Activated naive CD4-positive, alpha-beta T cell treated with anti-CD3 and anti-CD28 coated beads, Interleukin-2, amount 50 U/mL, for 16 hours (primary cell): ENCODE measurements around the gene B3GALT6.

ENCODE experiments used
- DNase-seq: peaks from one replicate; pipeline ENCODE4 v3.0.0-alpha.2; 2020

Gene B3GALT6

DNA sequence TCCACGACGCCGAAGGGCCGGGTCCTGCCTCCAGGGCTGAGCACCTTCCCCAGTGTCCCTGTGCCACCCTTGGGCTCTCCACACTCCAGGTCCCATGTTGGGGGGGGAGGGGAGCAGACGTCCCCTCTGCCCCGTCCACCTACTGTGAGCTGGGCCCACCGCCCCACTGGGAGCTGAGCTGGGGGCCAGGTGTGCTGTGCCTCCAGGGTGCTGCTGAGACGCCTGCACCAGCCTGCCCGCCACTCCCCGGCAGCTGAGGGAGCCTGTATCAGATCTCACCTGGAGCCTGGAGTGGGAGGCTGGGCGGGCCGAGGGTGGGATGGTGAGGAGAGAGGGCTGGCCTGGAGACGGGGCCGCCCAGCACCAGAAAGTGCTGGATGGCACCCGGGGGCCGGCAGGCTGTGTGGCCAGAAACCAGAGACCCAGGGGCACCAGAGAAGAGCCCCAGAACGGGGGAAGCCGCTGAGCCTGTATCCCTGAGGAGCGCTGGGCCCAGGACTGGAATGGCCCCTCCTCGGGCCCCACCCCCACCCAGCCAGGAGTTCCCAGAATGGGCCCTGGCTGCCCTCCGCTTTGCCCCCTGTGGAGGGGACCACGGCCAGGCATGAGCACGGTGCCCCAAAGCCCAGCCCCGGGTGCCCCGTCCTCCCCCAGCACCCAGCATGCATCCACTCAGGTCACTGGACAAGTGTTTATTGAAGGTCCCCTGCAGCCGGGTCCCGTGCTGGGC, 29.0 kb upstream of the B3GALT6 start:
- no peak for DNase-seq

DNA sequence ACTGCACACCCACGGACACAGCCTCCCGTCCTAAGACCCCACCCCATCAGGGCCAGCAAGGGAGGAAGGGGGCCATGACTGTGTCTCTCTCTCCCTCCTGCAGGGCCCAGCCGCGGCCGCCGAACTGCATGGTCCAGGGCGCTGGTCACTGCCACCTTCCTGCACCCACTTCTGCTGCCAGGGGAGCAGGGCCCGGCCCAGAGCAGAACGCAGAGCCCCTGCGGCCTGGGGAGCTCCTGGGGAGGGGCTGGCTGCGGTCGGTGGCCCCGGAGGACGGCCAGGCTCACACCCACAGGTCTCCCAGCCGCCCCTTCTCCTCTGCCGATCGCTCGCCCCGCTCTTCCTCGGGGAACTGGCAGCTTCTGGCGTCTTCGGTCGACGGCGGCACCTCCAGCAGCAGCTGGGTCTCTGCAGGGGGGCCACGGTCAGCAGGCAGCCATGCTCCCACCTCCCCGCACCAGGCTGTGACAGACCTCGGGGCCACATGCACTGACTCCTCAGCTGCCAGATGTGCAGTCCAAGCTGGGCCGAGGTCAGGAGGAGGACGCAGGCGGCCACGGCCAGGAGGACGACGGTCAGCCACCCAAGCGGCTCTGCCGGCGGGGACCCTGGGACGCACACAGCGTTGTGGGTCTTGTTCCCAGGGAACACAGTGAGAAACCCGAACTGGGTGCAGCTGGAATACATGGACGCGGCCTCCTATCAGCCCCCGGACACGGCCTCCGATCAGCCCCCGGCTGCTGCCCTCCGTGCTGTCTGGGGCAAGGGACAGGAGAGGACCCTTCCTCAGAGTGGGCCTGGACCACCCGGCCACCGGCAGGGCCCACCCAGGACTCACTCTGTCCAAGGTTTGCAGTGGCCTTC, 28.2 kb upstream of the B3GALT6 start:
- DNase-seq, result no peak

DNA sequence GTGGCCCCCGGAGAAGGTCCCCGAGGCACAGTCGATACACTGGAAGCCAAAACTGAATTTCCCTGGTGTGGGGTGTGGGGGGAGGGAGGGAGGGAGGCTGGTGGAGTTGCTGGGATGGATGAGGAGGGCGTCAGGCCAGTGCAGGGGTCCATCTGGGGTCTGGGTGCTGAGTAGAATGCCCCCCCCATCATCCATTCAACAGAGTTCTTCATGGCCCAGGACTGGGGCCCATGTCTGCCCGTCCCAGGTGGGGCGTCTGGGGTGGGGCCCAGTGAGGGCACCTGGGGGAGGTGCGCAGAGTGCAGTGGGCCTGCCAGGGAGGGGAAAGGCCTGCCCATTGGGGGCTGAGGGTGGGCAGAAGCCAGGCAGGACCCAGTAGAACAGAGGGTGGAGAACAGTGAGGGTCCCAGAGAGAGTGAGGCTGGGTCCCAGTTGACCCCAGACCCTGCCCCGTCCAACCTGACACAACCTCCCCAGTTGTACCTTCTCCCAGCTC, 27.6 kb upstream of the B3GALT6 start:
- no peak for DNase-seq

DNA sequence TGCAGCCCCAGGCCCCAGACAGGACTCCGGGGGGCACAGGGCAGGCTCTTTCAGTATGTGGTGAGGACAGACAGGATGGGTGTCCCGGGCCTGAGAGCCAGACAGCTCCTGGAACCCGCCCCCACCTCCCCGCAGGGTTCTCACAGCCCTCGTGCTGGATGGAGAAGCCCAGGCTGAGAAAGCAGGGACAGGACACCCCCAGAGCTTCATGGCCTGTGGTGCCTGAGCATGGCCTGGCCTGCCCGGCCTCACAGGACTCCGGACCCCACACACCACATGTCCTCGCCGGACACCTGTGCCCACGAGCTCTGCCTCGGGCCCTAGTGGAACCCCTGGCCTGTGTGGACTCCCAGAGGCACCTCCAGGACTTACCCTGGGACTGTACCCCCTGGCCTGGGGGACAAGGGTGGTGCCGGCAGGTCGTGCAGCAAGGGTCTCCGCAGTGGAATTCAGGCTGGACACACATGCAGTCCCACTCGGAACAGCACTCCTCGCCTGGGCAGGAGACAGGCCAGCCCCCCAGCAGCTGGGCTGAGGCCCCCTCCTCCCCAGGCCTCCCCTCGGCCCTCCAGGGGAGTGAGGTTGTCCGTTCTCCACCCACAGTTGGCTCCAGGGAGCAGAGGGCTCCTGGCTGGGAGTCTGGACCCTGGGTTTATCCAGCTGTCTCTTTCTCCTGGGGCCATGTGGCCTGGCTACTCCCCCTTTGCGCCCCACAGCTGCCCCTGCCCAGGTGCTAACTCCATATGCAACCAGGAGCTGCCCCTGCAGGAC, 26.9 kb upstream of the B3GALT6 start:
- DNase-seq, result no peak

DNA sequence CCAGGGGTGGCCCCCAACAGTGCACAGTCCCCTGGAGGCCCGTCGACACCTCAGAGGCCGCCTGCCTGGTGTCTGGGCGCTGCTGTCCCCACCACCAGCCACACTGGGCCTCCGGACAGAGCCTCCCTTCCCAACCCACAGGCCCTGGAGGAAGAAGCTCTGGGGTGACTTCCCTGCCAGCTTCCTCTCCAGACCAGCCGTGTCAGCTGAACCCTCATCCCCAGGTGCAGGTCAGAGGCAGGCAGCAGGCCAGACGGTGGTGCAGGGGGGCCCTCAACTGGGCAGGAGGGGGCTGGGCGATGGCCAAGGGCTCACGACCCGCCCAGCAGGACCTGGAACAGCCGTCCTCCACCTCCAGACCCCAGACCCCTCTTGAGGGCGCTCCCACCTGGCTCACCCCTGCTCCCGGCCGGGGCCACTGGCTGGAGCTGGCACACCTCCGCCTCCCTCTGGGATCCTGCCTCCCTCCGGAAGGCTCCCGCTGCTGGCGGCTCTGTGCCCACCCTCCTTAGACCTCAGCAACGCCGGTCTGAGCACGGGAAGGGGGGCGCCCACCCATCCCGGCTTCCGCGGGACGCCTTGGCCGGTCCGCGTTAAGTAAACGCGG, 26.2 kb upstream of the B3GALT6 start:
- no peak for DNase-seq

DNA sequence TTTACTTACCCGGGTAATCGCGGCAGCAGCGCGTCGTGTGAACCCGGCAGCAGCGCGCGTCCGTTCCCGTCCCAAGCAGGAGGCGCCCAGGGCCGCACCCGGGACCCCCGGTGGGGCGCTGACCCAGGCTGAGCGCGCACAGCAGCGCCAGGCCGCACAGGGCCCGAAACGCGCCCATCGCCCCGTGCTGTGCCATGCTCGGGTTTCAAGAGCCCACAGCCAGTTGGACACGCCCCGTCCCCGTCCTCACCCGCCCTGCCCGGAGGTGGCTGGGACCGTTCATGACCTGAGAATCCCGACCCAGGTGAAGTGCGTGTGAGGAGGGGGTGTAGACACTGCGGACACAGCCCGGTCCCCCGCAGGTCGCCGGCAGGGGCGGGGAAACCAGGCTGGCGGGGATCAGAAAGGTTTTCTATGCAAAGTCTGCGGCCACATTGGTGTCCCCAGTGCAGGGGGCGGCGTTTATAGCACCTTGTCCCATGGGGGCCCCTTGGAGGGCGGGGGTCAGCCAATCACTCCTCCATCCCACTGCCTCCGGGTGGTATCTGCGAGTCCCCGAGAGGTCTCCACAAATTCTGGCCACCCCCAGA, 25.6 kb upstream of the B3GALT6 start, which contains the start of gene TNFRSF18:
TSS of gene TNFRSF18 (minus strand) at position 217 of the 590 bp plus-strand sequence. CDS start at position 196, 21 bp downstream.
- DNase-seq, result peak; percentile 44

DNA sequence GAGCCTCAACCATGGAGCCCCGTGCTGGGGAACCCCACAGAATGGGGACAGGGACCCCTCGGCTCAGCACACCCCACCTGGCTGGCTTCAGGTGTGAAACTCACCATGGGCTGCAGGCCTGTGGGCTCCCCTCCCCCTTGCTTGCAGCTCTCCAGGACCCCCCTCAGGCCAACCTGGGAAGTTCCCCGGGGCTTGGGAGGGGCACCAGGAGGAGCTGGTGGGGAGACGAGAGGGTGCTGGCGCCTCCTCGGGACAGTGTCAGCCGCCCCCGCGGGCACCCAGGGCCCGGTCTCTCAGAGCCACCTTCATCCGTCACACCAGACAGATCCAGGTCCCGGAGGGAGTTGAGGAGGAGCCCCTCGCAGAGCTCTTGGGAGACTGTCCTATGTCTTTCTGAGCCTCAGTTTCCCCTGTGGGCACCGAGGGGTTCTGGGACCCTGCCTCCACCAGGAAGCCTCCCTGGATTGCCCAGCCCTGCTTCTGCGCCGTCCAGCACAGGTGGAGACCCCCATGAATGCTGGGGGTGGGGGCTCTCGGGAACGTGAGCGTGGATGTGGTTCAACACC, 25.0 kb upstream of the B3GALT6 start:
- DNase-seq, result no peak

DNA sequence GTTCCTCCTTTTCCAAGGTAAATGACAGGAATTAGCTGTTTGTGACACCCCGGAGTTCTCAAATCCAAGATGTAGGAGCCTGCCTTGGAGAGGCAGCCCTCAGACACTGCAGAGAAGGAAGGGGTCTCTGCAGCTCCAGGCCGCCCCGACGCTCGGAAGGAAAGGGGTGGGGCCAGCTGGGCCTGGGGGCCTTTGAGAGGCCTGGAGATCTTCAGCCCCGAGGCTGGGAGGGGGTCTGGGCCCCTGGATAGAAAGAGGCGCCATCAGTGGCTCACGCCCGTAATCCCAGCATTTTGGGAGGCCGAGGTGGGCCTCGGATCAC, 24.5 kb upstream of the B3GALT6 start:
- no peak for DNase-seq

DNA sequence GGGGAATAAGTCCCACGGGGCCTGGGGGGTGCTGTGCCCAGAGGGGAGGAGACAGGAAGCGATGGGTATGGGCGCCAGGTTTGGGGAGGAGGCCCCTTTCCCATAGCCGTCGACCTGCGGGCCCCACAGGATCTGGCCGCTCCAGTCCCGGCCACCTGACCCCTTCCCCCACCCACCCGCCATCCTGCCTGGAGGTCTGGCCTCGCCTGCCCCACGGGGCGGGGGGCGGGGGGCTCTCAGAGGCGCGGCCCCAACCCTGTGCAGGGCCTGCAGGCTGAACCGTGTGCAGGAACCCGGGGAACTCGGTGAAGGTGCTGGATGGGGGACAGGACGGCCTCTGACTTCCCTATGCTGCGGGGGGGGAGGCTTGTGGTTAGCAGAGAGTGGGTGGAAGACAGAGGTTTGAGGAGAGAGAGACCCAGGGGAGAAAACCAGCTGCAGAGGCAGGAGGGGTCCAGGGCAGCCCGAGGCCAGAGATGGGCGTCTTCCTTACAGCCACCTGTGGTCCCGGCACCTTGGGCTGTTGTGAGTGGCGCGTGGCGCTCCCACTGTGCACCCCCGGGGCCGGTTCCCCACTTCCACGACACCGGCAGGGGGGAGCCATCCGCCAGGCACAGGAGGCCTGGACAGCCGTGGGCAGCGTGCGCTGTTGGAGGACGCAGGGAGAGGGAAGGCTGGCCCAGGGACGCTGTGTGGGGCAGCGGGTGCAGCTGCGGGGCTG, 23.2 kb upstream of the B3GALT6 start:
- no peak for DNase-seq

DNA sequence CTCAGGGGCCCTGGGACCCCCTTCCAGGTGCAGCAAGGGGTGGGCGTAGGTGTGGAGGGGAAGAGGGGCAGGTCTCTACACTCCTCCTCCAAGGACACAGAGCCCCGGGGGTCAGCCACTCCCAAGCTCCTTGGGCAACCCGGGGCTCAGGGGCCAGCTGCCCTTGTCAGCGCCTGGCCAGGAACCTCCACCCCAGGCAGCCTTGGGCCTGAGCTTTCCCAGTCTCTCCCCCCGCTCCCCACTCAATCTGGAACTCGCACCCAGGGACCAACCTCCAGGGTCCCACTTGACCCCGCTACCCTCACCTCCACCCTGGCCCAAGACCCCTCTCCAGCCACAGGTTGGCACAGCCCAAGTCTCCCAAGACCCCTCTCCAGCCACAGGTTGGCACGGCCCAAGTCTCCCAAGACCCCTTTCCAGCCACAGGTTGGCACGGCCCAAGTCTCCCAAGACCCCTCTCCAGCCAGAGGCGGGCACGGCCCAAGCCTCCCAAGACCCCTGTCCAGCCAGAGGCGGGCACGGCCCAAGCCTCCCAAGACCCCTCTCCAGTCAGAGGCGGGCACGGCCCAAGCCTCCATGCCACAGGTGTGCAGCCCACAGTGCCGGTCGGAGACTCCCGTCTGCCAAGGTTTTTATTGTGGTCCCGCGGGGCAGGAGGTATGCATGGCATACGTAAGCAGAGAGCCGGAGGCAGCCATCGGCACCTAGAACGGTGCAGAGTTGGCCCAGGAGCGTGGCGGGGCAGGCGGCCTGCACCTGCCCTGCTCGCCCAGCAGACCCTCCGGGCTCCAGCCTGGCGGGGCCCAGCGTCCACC, 21.1 kb upstream of the B3GALT6 start:
- peak; percentile 11 for DNase-seq

DNA sequence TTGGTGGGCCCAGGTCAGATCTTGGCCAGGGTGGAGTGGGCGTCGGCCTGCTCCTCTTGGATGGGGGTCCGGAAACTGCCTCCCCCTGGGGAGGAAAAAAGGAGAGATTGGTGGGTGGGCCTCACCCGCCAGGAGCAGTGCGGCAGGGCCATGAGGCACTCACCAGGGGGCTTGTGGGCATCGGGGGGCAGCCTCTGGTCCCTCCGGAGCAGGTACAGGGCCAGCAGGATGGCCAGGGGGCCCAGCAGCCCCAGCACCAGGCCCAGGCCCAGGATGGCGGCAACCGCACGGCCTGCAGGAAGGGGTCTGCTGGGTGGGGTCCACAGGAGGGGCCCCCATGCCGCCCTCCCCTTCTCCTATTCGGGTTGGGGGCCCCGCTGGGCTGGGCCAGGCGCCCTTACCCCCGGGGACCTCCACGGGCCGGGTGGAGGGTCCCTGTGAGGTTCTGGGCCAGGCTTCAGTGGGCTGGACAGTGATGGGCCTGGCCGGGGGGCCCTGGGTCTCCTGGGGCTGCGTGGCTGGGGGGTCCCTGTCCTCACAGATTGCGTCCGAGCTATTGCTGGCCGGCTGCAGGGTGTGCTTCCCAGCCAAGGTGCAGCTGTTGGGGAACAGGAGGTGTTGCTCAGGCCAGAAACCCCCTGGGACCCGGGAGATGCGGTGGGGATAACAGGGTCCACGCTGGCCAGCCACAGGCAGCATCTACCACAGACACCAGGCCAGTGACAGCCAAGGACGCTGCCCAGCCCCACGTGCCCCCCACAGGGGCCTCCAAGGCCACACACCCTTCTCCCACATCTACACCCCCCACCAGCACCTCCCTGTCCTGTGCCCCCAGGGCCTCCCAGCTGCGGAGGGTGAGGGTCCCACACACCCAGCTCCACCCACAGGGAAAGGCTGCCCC, 20.2 kb upstream of the B3GALT6 start:
- no peak for DNase-seq

DNA sequence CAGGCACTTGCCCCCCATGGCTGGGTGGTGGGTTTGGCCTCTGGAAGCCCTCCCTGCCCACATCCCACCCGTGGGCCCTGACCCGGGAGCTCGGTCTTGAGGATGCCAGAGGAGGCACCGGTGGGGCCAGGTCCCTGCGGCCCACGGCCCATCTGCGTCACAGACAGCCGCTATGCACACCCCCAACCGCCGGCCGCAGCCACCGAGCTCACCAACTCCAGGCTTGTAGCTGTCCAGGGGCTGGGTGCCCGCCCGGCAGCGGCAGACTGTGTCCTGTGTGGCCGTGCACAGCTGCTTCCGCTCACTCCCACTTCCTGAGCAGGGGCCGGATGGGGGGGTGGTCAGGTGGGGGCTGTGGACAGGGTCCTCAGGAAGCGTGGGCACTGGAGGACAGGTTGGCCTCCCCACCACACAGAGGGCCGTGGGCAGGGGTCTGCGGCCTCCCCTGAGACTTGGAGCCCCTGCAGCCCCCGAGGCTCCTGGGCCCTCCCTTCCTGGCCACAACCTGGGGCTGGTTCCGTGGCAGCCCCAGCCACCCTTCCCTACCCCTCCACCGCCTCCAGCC, 19.2 kb upstream of the B3GALT6 start:
- peak; percentile 32 for DNase-seq

DNA sequence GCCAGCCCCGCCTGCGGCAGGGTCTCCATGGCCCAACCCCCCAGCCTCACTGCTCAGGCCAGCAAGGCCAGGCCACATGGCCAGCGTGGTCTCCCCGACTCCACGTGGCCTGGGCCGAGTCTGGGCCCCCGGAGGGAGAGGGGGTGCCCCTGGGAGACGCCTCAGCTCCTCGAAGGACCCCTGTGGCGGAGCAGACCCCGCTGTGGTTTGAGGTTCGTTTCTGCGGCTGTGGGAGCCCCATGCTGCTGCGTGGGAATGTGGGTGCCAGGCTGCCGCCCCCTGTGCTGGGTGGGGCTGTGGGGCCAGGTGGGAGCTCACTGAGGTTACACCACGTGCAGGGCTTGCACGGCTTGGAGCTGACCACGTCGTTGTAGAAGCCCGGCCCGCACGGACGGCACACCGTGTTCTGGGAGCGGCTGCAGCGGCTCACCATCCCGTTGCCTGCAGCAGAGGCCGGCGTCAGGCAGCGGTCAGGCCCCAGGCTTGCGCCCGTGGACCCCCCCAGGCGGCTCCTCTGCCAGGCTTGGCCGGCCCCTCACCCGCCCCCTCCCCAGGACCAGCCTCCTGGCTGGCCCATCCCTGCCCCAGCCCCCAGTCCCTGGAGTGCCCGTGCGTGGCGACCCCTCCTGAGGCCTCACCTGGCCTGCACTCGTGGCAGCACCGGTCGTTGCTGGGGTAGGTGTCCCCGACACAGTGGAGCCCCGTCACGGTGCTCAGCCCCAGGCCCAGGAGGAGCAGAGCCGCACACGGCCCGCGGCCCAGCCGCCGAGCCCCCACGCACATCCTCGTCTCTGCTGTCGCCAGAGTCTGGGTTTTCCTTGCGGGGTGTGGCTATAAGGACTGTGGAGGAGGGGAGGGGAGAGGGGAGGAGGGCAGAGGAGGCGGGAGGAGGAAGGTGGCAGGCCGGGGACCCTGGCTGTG, 18.4 kb upstream of the B3GALT6 start, which contains the start of gene TNFRSF4:
TSS of gene TNFRSF4 (minus strand) at position 809 of the 921 bp plus-strand sequence. CDS start at position 783, 26 bp downstream.
- peak; percentile 50 for DNase-seq

DNA sequence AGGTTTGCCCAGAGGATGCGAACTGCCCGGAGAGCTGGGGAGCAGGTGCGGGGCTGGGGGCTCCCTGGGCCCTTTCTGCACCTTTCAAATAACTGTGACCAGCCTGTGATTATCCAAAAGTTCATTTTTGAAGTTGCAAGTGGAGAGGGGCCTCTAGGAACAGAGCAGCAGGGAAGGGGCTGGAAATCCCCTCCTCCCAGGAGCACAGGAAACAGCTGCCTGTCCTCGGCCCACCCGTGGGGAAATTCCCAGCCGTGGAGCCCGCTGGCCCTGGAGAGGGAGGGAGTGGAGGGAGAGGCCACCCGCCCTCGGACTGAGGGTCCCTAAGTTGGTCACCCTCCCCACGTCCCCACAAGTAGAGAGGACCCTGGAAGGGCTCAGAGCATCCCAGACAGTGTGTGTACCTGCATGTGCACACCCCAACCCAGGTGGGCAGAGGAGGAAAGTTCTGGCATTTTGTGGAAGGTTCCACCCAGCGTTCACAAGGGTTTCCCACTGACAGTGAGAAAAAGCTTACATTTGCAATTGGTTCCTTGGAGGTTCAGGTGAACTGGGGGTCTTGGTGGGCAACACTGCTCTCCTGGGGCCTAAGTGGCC, 16.9 kb upstream of the B3GALT6 start:
- no peak for DNase-seq

DNA sequence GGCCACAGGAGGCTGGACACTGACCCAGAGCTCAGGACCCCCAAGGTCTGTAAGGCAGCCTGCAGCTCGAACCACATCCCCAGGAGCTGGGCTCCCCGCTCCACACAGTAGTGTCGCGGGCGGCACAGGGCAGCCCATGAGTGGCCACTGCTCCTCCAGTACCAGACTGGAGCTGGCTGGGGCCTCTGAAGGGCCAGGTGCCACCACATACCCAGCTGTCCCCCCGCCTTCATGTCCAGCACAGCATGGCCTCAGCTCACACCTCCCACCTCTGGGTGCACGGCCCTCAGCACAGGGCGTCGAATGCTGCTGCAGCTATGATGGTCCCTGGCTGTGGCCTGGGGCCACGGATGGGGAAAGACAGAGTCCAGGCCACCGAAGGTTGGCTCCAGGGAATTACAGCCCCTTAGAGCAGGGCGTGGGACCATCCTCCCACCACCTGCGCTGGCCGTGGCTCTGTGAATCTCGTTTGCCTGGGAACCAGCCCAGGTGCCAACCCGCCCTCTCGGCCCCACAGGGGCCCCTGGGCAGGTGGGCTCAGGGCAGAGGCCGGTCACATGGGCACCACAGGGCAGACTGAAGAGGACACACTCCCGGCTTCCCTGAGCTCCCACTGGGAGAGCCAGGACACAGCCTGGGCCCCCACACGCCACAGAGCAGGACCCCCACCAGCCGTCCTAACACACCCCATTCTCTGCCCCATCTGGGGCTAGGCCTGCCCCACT, 16.0 kb upstream of the B3GALT6 start:
- DNase-seq, result no peak

DNA sequence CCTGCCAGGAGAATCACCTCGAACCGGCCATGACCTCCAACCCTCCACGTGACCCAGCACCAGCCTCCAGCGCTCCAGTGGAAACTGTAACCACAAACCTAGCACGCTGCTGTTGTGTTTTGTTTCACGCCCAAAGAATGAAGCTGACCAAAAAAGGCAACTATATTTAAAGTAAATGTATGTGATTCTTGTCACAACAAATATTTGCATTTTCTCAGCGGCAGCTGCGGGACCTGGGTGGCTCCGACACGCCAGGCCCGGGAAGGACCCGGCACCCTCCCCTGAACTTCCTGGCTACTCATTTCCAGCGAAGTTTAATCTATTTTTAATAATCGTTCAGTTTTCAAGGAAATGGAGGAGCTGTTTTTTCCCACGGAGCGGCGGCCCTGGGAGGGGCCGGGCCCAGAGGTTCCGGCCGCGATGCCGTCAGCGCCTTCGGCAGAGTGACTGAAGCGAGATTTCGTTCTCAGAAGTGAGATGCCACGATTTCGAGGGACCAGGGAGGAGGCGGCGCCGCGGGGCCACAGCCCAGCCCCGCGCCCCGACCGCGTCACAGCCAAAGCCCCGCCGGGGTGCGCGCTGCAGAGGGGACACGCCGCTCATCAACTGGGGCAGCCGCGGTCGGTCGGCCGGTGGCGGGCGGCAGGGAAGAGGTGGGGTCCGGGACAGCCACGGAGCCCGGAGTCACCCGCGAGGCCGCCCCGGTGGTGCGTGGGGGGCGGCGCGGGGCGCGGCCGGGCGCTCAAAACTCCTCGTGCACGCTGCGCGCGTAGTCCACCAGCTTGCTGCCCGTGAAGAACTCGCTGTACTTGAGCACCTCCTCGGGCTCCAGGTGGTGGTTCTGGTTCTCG, 15.0 kb upstream of the B3GALT6 start:
- DNase-seq, result no peak
